ENCODE data around the gene KRT80.

The KRT80 gene

DNA sequence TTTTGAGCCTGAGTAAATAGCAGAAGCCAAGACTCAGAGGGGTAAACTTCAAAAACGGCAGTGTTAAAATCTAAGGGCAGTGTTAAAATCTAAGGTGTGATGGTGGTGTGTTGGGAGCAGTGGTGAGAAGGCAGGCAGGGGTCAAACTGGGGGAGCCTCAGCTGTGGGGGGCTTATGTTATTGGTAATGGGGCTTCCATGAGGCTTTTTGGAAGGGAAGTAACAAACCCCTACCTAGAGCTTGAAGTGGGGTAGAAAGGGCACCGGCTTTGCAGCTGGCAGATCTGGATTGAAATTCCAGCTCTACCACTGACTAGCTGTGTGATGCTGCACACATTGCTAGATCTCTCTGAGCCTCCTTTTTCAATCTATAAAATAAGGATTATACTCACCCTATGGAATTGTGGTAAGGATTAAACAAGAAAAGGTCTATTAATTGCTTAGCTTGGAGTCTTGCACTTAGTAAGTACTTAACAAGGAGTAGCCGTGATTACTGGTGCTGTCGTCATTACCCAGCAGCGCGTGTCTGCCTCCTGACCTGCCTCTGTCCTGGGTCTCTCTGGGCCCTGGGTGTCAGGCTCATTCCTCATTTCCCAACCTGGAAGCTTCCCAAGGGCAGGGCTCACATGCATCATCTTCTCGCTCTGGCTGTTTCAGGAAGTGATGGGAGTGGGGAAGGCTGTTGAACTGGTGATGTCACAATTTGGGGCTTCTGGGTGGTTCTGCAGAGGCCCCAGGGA, 18.5 kb upstream of the KRT80 start:
- DNase-seq = no peak

DNA sequence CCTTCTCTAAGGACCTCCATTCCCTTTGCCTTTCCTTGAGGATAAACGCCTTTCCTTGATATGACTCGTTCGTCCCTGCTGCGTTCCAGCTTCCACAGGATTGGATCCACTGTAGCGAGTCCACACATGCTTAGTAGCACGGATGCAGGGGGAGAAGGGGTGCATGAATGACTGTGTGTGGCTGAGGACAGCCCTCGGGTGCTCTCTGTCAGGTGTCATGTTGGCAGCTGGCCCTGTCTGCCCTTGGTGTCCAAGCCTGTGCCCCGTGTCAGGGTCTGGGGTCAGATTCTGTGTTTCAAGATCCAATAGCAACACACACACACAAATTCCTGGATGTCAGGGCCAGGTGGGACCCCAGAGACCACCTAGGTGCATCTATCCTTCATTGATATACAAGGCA, 17.5 kb upstream of the KRT80 start:
- DNase-seq = no peak

DNA sequence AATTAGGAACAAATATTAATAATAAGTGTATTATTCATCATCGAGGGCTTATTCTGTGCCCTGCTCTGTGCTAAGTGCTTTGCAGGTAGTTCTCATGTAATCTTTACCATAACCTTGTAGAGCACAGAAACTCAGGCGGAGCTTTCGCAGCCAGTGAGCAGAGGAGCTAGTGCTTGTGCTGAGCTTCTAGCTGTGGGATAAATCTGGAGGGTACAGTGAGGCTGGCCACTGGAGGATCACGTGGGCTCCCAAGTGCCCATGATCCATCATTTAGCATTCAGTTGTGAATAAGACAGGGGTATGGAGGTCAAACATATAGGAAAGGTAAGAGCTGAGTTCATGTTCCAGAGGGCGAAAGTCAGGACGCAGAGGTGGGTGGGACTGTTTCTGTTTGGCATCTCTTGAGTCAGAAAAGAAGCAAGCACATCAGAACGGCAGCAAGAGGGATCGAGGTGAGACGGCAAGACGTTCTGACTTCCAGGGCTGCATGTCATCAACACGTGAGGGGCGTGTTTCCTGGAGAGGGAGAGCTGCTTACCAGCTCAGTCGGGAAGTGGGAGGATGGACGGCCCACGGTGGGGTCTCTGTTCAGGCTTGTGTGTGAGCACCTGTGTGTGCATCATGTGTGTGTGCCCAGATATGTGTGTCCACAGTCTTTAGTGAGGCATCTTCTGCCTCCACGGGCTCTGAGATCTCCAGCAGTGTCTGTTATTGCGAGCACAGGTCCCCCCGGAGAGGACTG, 16.8 kb upstream of the KRT80 start:
- DNase-seq = no peak

DNA sequence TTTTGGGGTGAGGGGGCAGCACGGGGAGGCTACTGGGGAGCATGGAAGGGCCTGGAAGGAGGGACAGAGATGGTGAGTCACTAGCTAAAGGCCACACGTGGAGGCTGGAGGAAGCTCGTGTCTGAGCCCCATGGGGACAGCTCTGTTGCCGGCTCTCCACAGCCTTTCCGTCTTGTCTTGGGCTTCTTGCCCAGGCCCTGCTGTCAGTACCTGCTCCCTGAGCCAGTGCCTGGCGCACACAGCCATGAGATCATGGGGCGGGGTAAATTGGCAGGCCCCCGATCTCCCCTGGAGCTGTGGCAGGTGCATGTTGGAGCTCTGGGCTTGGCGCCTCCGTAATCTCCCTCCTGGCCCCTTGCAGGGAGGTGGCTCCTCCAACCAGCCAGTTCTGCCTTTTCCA, 16.1 kb upstream of the KRT80 start:
- no peak for DNase-seq

DNA sequence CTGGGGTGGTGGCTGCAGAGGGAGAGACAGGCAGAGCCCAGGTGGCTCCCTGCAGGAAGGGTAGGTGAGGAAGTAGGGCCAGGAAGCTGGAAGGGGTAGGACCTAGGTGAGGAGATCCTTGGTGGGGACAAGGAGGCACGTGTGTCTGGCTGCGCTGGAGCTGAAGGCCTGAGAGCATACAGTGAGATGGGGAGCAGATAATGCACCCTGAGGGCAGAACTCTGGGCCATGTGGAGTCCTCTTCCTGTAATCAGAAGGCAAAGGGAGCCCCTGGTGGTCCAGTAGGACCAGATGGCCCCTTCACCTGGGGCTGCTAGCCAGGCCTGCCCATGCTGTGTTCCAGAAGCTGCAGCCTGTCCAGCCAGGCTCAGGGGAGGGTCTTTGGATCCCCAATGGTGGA, 15.3 kb upstream of the KRT80 start:
- no peak for DNase-seq

DNA sequence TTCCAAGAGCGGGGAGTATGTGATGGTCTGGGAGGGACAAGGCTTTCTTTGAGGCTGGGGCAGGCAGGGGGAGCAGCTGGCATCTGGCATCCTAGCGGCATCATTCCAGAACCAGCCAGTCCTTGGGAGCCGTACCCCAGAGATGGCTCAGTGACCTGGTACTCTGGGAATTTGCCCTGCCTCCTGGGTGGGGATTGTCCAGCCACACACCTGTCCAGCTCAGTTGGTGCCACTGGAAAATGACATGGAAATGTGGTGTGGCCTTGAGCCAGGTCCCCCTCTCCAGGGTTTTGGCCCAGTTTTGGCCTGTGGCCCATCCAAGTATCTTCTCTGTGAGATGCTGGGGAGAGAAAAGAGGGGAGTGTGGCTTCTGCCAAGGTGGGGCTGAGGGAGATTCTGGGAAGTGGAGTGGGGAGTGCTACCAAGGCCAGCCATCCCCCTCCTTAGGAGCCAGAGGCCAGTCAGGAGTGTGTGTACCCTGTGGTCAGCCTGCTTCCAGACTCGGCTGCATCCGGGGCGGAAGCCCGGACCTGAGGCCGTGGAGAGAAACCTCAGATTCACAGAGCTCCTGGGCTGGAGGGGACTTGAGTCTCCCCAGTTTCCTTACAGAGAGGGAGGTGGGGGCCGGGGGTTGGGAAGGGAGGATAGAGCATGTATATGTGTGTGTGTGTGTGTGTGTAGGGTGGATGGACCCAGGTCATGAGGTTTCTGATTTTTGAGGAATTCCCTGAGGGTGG, 14.7 kb upstream of the KRT80 start:
- no peak for DNase-seq

DNA sequence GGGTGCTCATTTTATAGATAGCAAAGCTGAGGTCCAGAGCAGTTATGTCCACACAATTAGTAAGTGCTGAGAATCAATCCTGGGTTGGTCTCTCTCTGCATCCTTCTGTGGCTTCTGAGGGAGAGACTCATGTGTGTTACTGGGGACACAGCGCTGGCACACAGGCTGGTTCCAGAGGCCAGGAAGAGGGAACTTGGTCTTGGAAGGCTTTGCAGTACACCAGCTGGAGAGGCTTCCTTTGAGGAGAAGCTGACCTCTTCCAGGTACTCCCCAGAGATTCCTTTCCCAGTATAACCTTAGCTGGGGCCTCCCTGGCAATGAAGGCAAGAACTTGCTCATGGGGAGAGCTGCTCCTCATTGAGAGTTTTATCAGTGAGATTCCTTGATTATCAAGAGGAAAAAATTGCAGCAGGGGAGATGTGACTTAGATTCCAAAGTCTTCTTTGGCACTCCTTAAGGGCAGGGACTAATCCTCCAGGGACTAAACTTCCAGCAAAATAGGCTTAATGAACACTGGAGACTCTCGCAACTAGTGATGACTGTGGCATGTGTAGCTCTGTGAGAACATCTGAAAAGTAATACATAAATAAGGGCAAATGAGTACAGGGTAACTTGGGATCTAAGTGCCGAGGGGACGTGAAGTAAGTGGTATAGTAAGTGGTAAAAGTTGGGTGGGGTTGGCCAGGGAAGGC, 13.9 kb upstream of the KRT80 start:
- no peak for DNase-seq

DNA sequence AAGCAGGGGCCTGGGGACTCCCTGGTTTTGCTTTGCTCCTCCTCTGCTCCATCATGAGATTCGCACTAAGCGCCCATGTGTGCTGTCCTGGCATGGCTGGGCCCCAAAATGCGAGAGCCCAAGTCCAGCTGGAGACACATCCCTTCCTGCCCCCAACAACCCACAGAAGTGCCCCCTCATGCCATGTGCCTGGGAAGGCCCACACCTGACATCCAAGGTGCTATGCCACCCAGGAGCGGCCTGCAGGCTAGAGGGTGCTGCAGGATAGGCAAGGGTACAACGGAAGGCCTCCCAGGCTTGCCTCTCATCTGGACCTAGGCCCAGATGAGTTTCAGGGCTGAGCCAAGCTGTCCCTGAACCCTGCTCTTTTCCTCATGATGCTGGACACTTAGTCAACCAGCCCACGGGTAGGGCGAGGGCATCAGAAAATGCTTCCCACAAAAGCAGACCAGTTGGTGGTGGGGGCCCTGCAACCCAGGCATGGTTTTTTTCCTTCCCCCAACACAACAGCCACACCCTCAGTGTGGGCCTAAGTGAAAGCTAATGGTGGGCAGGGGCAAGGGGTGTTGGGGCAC, 13.2 kb upstream of the KRT80 start:
- DNase-seq = no peak

DNA sequence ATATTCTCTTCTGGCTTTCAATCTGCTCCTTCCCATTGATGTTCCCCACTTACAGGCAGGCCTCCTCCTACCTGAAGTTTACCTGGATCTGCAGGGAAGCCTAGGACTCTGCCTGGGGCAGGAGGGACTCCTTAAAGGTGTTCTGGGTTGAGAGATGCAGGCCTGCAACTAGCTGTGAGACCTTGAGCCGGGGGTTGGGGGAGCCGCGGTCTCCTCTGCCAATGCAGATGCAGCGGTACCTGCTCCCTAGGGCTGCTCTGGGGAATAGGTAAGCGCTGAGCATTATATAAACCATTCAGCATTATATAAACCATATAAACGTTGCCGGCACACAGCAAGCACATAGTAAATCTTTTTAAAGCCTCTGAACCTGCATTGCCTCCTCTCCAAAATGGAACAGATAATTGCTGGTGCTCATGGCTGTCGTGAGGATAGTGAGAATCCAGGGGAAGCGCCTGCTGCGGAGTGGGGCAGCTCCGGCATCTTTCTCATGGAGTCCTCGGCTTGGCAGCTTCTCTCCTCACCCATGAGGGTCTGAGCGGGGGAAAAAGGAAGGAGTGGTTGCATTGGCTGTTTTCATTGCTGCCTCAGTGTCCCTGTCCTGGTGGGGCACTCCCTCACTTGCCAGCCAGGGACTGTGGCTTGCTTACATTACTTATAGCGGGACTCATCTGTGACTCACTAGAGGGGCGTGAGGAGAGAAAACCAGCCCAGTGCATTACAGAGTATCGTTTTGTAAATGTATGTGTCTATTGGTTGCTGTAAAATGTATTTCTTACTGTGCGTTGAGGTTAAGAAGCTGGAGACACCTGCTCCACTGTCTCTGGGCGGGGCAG, 12.5 kb upstream of the KRT80 start:
- no peak for DNase-seq

DNA sequence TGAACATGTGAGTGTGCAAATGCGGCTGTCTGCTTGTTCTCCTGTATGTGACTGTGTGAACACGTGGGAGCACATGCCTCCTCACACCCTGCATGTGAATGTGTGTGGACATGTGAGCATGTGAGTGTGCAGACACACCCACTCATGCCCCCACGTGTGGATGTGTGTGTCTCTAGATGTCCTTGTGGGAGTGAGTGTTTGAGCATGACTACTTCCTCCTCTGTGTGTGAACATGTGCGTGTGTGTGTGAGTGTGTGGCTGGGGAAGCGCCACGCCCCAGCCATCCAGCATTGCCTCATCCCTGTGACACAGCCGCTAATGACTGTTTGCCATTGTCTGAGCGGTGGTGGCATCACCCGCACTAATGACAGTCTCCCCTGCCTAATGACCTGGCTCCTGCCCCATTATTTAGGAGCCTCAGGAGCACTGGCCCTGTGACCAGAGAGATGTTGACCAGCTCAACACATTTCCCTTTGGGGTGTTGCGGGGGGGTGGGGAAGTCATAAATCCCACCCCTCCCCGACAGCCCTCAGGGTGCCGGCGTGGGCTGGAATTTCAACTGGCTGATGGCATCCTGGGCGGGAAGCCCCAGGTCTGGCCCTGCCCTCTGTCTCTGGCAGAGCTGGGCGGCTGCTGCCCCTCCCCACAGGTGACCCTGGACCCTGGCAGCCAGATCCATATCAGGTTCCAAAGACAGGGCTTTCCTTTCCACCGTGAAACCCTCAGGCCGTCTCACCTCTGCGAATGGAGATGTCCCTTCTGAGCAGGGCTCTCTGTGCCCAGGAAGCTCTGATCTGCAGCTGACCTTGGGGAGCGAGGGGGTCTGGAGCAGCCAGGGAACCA, 11.5 kb upstream of the KRT80 start:
- no peak for DNase-seq

DNA sequence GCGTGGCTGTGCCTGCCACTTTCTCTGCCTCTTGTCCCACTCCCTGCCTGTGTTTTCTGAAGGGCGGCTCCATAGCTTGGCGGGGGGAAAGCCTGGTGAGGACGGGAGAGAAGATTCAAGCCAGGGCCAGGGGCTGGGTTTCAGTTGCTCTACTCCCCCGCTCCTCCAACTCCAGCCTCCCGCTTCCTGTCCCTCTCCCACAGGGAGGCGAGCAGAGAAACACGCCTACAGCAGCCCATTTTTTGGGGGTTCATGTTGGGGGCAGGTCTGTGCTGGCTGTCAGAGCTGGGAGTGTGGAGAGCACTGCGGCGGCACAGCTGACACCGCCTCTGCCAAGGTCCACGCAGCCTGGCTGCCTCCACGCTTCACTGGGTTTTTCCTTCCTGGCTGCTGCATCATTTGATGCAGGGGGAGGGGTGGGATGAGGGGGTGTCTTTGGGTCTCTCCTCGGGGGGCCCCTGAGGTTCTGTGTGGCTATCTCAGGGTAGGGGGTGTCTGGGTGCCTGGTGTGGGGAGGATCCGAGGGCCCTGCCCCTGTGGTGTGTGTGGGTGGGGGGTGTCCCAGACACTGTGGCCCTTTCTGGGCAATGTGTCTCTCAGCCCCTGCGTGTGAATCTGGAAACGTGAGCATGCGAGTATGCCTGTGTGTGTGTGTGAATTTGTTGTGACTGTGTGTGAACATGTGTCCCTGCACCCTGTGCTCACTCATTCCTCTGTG, 10.7 kb upstream of the KRT80 start:
- DNase-seq = no peak

DNA sequence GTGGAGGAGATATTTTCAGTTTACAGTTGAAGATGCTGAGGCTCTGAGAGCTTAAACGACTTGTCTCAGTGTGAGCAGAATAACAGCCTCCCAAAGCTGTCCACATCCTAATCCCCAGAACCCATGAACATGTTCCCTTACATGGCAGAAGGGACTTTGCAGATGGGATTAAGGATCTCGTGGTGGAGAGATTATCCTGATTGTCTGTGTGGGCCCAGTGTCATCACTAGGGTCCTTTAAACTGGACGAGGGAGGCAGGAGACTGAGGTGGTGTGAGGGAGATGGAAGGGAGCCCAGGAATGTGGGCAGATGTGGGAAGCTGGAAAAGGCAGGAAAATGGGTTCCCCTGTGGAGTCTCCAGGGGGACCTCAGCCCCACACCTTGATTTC, 9.6 kb upstream of the KRT80 start:
- DNase-seq = no peak

DNA sequence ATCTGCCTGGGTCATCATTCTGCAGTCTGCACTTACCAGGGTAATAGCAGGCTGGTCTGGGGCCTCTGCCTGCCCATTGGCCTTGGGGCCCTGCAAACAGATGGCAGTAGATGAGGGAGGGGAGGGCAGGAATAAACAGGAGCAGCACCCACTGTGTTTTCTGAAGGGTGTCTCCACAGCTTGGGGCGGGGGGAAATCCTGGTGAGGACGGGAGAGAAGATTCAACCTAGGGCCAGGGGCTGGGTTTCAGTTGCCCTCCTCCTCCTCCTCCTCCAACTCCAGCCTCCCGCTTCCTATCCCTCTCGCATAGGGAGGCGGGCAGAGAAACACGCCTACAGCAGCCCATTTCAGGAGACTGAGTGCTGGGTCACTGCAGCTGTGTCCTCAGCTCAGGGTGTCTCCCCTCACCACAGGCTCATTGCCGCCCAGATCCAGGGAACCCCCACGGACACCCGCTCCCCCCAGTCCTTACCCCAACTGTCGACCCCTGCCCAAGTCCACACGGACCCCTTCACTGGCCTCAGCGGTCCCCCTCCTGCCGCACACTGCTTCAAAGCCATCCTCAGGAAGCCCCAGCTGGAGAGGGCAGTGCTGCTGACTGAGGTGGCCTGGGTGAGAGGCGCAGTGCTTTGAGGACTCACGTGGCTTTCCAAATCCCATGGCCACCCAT, 9.1 kb upstream of the KRT80 start:
- no peak for DNase-seq

DNA sequence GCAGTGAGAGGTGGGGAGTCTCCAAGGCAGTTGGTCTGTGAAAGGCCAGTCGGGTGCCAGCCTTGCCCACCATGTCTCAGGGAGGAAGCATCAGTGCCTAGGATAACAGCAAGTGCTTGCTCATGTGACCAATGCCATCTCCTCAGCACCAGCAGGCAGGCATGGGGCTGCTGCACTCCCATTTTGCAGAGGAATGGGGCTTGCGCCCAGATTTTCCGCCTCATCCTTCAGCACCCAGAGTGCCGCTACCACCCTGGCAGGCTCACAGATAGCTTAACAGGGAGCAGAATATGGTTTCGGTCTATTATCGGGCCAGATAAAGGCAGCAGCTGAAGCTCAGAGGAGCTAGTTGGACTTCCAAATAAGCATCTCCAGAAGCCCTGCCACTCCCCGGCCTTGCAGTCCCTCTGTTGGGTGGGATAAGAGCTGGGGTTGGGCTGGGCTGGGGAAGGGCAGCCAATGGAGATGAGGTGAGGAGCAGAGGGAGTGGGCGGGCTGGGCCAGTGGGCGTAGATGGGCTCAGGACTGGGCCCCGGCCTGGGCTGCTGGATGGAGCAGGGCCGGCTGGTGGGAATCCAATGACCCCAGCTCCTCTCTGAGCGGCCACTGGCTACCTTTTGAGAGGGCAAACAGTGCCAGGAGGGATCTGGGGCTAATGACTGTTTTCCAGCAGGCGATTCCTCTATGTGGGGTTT, 8.4 kb upstream of the KRT80 start:
- DNase-seq = no peak

DNA sequence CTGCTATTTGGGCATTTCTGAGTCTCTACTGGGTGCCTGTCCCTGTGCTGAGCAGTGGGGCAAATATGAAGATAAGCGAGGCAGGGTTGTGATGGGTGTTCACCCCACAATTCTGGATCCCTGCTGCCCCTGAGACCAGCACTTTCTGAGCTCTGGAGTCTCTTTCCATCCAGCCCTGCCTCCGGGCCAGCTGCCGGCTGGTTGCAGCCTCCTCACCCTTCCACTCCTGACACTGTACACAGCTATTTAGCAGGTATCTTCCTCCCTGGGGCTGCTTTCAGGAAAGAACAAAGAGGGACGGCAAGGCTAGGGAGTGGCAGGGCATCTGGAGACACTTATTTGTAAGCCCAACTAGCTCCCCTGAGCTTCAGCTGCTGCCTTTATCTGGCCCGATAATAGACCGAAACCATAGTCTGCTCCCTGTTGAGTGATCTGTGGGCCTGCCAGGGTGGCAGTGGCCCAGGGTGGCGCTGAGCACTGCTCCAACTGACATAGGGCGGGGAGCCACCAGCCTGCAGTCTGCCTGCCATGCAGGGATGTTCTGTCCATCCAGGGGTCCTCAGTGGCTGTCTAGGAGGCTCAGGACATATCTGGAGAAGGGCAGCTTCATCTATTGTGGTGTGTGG, 7.6 kb upstream of the KRT80 start:
- DNase-seq = no peak

DNA sequence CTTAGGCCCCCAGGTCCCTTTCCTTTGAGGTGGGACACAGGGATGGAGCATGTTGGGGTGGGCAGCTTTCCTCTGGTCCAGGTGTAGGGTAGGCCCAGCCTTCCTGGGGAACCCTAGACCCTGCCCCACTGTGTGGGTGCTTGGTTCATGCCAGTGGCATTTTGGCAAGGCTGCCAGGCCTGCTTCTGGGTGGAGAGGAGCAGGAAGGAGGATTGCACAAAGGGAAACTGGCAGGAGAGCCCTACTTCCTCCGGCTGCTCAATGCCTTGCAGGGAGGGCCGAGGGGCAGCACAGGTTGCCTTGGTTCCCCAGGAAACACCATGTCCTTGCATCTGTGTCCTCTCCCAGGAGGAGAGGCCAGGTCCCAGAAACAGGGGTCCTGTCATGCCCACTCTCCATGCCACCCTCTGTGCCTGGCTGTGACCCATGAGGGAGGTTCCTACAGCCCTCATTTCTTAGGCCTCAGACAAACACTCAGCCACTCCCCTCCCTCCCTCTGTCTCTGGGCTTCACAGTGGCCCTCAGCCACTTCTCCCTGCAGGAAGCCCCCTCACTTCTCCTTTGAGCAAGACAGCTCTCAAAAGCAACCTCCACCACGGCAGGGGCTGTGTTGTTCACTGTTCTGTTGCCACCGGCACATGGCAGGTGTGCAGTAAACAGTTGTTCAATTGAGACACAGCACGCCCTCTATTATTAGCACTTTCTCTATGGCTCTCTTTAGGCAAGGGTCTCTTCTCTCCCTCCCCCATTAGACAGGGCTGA, 6.8 kb upstream of the KRT80 start:
- no peak for DNase-seq

DNA sequence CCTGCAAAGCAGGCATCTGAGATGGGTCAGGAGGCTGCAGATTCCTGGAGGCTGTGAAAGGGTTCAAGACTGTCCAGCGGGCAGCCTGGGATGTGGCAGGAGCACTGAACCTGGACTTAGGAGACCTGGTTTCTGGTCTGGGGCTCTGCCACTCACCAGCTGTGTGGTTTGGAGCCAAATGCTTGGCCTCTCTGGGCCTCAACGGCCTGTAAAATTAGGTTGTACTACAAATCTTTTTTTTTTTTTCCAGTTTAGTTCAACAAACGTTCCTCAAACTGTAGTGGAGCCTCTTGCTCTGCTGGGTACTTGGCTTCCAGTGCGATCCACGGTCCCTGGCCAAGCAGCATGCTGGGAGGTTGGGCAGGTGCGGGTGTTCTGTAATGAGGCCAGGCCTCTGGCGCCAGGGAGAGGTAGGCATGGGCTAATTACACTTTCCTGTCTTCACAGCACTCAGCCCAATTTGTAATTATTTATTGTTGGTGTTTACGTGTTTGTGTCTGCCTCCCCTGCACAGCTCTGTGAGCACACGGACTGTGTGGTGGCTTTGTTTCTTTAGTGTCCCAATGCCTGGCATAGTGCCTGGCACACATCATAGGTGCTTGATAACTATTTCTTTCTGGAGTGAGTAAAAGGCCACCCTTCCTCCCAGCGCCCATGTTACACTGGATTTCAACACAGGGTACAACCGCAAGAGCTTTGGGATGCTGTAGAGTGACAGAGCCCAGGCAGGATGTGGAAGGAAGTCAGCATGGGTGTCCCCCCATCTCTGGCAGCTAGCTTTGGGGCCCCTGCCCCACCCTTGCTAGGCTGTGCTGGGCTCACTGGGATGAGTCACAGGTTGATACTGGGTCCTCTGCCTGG, 5.8 kb upstream of the KRT80 start:
- no peak for DNase-seq

Measured in activated CD4-positive, CD25-positive, alpha-beta regulatory T cell (primary cell).